MM.1S (cell line): Measurements from ENCODE around the gene PIAS3.

ENCODE experiments used
- DNase-seq: peaks from one replicate; pipeline ENCODE4 v3.0.0-alpha.2; 2015
- H2AFZ ChIP-seq: fragments of 300-600 bp; sonication (generic); 2 replicates; pipeline ENCODE4 v1.6.0; 2016; ENCODE audit warnings: antibody characterized with exemption, low read length
- H3F3A ChIP-seq: fragments of 300-600 bp; sonication (generic); 2 replicates; pipeline ENCODE4 v1.6.1; 2016; ENCODE audit warnings: mild to moderate bottlenecking, antibody characterized with exemption, low read length, moderate library complexity, mixed read lengths; ENCODE audit not compliant: insufficient read depth
- H3K27ac ChIP-seq: fragments of 300-600 bp; sonication (generic); 2 replicates; pipeline ENCODE4 v1.5.1; 2016; ENCODE audit warnings: mild to moderate bottlenecking, low read length
- H3K27me3 ChIP-seq: fragments of 300-600 bp; sonication (generic); replicated peaks from 2 replicates; pipeline ENCODE4 v1.6.0; 2016; ENCODE audit warnings: low read length; ENCODE audit not compliant: insufficient read depth
- H3K36me3 ChIP-seq: fragments of 300-600 bp; sonication (generic); replicated peaks from 2 replicates; pipeline ENCODE4 v1.6.1; 2016; ENCODE audit warnings: mild to moderate bottlenecking, low read length, mixed read lengths; ENCODE audit not compliant: insufficient read depth
- H3K4me1 ChIP-seq: fragments of 300-600 bp; sonication (generic); 2 replicates; pipeline ENCODE4 v1.6.1; 2016; ENCODE audit warnings: low read length, mixed read lengths
- H3K4me2 ChIP-seq: fragments of 300-600 bp; sonication (generic); 2 replicates; pipeline ENCODE4 v1.6.0; 2016; ENCODE audit warnings: low read depth, low read length
- H3K4me3 ChIP-seq: fragments of 300-600 bp; sonication (generic); 2 replicates; pipeline ENCODE4 v1.5.1; 2016; ENCODE audit warnings: low read length, mixed read lengths
- H3K79me2 ChIP-seq: fragments of 300-600 bp; sonication (generic); 2 replicates; pipeline ENCODE4 v1.6.1; 2016; ENCODE audit warnings: mixed run types, low read length, mixed read lengths
- H3K9ac ChIP-seq: fragments of 300-600 bp; sonication (generic); 2 replicates; pipeline ENCODE4 v1.6.1; 2016; ENCODE audit warnings: low read length, mixed read lengths
- H3K9me2 ChIP-seq: fragments of 300-600 bp; sonication (generic); replicated peaks from 2 replicates; pipeline ENCODE4 v1.6.1; 2016; ENCODE audit warnings: mild to moderate bottlenecking, low read length, mixed read lengths; ENCODE audit not compliant: insufficient read depth
- H3K9me3 ChIP-seq: fragments of 300-600 bp; sonication (generic); replicated peaks from 2 replicates; pipeline ENCODE4 v1.6.1; 2016; ENCODE audit warnings: mild to moderate bottlenecking, low read length, mixed read lengths; ENCODE audit not compliant: insufficient read depth
- H4K20me1 ChIP-seq: fragments of 300-600 bp; sonication (generic); 2 replicates; pipeline ENCODE4 v1.6.1; 2016; ENCODE audit warnings: mild to moderate bottlenecking, low read length, moderate library complexity, mixed read lengths; ENCODE audit not compliant: insufficient read depth
- EZH2 ChIP-seq: fragments of 300-600 bp; sonication (generic); optimal IDR thresholded peaks from 2 replicates; pipeline ENCODE3; 2017; ENCODE audit warnings: low read depth, mild to moderate bottlenecking, antibody characterized with exemption, low read length, mixed read lengths
- EZH2phosphoT487 ChIP-seq: fragments of 300-600 bp; sonication (generic); IDR thresholded peaks from 2 replicates; pipeline ENCODE4 v1.6.1; 2018; ENCODE audit warnings: antibody characterized with exemption, low read length
- TF ChIP-seq, protein P1 (sequence below): fragments of 300-600 bp; sonication (generic); IDR thresholded peaks from 2 replicates; pipeline ENCODE4 v1.5.1; 2016; ENCODE audit warnings: antibody characterized with exemption, low read length, mixed read lengths

The PIAS3 gene

DNA sequence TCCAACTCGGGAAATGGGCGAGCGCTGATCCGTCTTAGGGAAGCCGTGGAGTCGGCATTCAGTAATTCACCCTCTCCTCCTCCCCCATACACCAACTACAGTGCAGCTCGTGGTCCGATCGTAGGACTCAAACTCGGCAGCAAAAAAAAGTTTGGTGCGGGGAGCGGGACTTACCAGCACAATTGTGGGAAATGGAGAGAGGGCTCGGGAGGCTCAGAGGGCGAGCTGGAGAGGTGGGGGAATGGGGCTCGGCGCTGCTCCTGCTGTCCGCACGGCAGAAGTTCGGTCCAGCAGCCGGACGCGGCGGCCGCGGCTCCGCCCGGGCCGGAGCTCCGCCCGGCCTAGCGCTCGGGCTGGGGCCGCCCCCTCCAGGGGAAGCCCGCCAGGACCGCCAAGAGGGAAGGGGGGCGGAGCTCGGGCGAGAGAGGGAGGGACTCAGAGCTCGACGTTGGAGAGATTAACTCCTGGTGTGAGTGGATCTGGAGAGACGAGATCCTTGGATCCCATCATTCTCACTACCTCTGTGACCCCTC, 676 bp upstream of the PIAS3 start:
- Histone ChIP-seq H4K20me1 (no peaks in the 10 kb centered on the region), H3F3A (peaks cover 9% of the 10 kb centered on the region), H3K4me1 (peaks cover 12% of the 10 kb centered on the region), H2AFZ (peak overlapping the region; percentile 99), H3K27ac (peak overlapping the region; percentile 33; the same call in 1 of the 2 replicates), H3K9ac (peak overlapping the region; percentile 57), H3K36me3 (no peaks in the 10 kb centered on the region), H3K79me2 (peaks cover 14% of the 10 kb centered on the region), H3K4me3 (peak overlapping the region; percentile 90), H3K4me2 (peak overlapping the region; percentile 94), H3K9me2 (no peaks in the 10 kb centered on the region), H3K27me3 (peaks cover 7% of the 10 kb centered on the region; the same call in 1 of the 2 replicates), H3K9me3 (no peaks in the 10 kb centered on the region)
- DNase-seq, result peak; percentile 90
- TF ChIP-seq EZH2phosphoT487, result no peak
- TF ChIP-seq, protein P1, sequence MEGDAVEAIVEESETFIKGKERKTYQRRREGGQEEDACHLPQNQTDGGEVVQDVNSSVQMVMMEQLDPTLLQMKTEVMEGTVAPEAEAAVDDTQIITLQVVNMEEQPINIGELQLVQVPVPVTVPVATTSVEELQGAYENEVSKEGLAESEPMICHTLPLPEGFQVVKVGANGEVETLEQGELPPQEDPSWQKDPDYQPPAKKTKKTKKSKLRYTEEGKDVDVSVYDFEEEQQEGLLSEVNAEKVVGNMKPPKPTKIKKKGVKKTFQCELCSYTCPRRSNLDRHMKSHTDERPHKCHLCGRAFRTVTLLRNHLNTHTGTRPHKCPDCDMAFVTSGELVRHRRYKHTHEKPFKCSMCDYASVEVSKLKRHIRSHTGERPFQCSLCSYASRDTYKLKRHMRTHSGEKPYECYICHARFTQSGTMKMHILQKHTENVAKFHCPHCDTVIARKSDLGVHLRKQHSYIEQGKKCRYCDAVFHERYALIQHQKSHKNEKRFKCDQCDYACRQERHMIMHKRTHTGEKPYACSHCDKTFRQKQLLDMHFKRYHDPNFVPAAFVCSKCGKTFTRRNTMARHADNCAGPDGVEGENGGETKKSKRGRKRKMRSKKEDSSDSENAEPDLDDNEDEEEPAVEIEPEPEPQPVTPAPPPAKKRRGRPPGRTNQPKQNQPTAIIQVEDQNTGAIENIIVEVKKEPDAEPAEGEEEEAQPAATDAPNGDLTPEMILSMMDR, result no peak
- TF ChIP-seq EZH2, result no peak

DNA sequence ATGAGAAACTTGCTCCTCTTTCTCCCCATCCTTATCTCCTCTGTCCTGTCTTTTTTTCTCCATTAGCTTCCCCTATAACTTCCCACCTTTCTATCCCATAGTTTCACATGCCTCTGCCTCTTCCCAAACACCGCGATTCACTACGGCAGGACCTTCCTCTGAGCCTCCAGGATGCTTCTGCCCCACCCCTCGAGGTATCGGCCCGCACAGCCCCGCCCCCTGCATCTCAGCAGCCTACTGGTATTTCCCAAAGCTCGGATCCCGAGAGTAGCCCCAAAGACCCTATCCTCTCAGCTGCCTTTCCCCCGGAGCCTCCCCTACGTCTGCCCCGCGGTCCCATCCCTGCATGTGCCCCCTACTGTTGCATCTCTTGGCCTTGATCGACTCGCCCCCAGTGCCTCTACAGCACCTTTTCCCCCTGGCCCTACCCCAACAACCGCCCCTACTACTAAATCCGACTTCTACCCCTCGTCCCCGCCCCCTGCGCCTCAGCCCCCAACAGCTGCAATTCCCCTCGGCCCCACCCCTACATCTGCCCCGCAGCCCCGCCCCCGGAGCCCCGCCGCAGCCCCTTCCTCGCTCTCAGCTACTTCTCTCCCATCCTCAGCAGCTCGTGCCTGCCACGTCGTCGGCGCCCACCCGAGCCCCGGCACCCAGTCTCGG, 512 bp downstream of the PIAS3 start:
- H3K9me2 ChIP-seq, result no peaks in the 10 kb centered on the region
- no peaks in the 10 kb centered on the region for H3K9me3 ChIP-seq
- H3K79me2 ChIP-seq, result peaks cover 14% of the 10 kb centered on the region
- peaks cover 6% of the 10 kb centered on the region; the same call in 1 of the 2 replicates for H3K27me3 ChIP-seq
- H3F3A ChIP-seq, result peaks cover 9% of the 10 kb centered on the region
- no peaks in the 10 kb centered on the region for H4K20me1 ChIP-seq
- peak overlapping the region; percentile 45; the same call in 1 of the 2 replicates for H3K9ac ChIP-seq
- no peaks in the 10 kb centered on the region for H3K36me3 ChIP-seq
- H3K4me2 ChIP-seq, result peak overlapping the region; percentile 81
- peak overlapping the region; percentile 79 for H2AFZ ChIP-seq
- peak overlapping the region; percentile 90 for H3K4me3 ChIP-seq
- no peak for TF ChIP-seq EZH2phosphoT487
- TF ChIP-seq, protein P1, result no peak
- no peak for TF ChIP-seq EZH2
- peaks cover 12% of the 10 kb centered on the region for H3K4me1 ChIP-seq
- peak; percentile 61 for DNase-seq
- H3K27ac ChIP-seq, result no peak overlapping the region

DNA sequence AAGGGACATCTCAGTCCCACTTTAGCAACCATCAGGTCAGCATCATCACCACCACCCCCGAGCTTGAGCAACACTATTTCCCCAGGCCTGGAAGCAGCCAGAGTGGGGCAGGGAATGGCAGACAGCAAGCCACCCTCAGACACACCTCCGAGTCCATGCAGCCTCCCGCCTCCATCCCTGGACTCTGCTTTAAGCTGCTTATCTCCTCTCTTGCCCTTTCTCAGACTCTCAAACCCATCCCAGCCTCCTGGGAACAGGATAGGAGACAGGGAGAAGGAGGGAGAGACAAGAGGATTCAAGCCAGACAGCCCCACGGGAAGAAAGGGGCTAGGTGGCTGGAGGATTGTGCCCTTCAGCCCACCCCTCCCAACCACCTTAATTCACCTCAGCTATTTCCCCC, 1.7 kb downstream of the PIAS3 start:
- no peak overlapping the region for H3K4me2 ChIP-seq
- no peaks in the 10 kb centered on the region for H3K27me3 ChIP-seq
- no peak overlapping the region for H2AFZ ChIP-seq
- H3K4me1 ChIP-seq, result peaks cover 12% of the 10 kb centered on the region
- peaks cover 9% of the 10 kb centered on the region for H3F3A ChIP-seq
- no peaks in the 10 kb centered on the region for H3K9me2 ChIP-seq
- H3K9me3 ChIP-seq, result no peaks in the 10 kb centered on the region
- no peak overlapping the region for H3K9ac ChIP-seq
- no peak overlapping the region for H3K27ac ChIP-seq
- peaks cover 14% of the 10 kb centered on the region for H3K79me2 ChIP-seq
- DNase-seq, result no peak
- no peak for TF ChIP-seq EZH2phosphoT487
- TF ChIP-seq, protein P1, result no peak
- no peak for TF ChIP-seq EZH2
- H3K4me3 ChIP-seq, result no peak overlapping the region
- H3K36me3 ChIP-seq, result no peaks in the 10 kb centered on the region
- H4K20me1 ChIP-seq, result no peaks in the 10 kb centered on the region
